ENCODE data around the gene NPTX2.

DNA sequence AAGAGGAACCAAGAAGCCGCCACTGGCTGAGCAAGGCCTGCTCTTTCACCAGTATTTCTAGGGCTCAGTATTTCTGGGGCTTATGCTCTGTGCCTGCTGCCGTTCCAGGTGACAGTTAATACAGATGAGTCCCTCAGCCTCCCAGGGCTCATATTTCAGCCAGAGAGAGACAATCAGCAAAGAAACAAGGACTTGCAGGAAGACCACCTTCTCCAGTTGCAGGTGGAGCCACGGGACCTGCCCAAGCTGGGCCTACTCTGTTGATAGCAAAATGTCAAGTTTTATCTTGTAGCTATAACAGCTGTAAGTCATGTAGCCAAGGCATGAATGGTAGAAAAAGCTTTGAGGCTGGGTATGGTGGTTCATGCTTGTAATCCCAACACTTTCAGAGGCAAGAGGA is 42.7 kb downstream of the NPTX2 start:
- TF ChIP-seq, protein P1, sequence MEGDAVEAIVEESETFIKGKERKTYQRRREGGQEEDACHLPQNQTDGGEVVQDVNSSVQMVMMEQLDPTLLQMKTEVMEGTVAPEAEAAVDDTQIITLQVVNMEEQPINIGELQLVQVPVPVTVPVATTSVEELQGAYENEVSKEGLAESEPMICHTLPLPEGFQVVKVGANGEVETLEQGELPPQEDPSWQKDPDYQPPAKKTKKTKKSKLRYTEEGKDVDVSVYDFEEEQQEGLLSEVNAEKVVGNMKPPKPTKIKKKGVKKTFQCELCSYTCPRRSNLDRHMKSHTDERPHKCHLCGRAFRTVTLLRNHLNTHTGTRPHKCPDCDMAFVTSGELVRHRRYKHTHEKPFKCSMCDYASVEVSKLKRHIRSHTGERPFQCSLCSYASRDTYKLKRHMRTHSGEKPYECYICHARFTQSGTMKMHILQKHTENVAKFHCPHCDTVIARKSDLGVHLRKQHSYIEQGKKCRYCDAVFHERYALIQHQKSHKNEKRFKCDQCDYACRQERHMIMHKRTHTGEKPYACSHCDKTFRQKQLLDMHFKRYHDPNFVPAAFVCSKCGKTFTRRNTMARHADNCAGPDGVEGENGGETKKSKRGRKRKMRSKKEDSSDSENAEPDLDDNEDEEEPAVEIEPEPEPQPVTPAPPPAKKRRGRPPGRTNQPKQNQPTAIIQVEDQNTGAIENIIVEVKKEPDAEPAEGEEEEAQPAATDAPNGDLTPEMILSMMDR (IDR thresholded peaks at IDR 0.05): no peak
- TF ChIP-seq POLR2A (IDR thresholded peaks at IDR 0.05; ENCODE audit: low read depth): no peak
- TF ChIP-seq POLR2AphosphoS5 (IDR thresholded peaks at IDR 0.05): no peak
